NCI-H82 treated with DMSO at 0.1 percent for 48 hours (cell line): ENCODE measurements around the gene NSUN4.

Source experiments
- DNase-seq: peaks from one replicate; lab custom pipeline; 2025; ENCODE audit not compliant: unreplicated experiment; lab: John Stamatoyannopoulos, UW

NSUN4 gene

GRCh38 chr1:46404482-46405196, 64.0 kb downstream of the NSUN4 start:
- DNase-seq, result no peak

GRCh38 chr1:46405197-46405555, 64.6 kb downstream of the NSUN4 start:
- DNase-seq, result no peak

GRCh38 chr1:46405724-46406123, 65.1 kb downstream of the NSUN4 start:
- no peak for DNase-seq

GRCh38 chr1:46406881-46407608, 66.4 kb downstream of the NSUN4 start:
- no peak for DNase-seq

GRCh38 chr1:46407636-46408035, 67.0 kb downstream of the NSUN4 start:
- no peak for DNase-seq

- no peak for DNase-seq
These were observed 67.9 kb downstream of the NSUN4 start for GRCh38 chr1:46408356-46409062.

- no peak for DNase-seq
These were observed 68.4 kb downstream of the NSUN4 start for GRCh38 chr1:46409063-46409372.

GRCh38 chr1:46410156-46411009, 69.8 kb downstream of the NSUN4 start:
- no peak for DNase-seq

- DNase-seq, result no peak
These were observed 70.4 kb downstream of the NSUN4 start for GRCh38 chr1:46411010-46411405.
